Endothelial cell (in vitro differentiated cells): ENCODE data around the gene ZDHHC16. TPM values are rescaled to one million over a fixed set of nuclear protein-coding genes. Genes with fewer than 3 reads are reported as not detected.

Experiments used
- DNase-seq: peaks from one replicate; pipeline ENCODE4 v3.0.0; 2021; ENCODE audit warnings: low spot score
- H3K27ac Mint-ChIP-seq: one replicate; pipeline ENCODE4 v1.8.0; 2021; ENCODE audit warnings: mixed read lengths, inconsistent platforms; ENCODE audit not compliant: unreplicated experiment
- H3K27me3 Mint-ChIP-seq: one replicate; pipeline ENCODE4 v1.8.0; 2021; ENCODE audit warnings: mild to moderate bottlenecking, moderate library complexity, mixed read lengths, inconsistent platforms; ENCODE audit not compliant: unreplicated experiment
- H3K36me3 Mint-ChIP-seq: one replicate; pipeline ENCODE4 v1.8.0; 2021; ENCODE audit warnings: mild to moderate bottlenecking, low read depth, mixed read lengths, inconsistent platforms; ENCODE audit not compliant: unreplicated experiment
- H3K4me1 Mint-ChIP-seq: one replicate; pipeline ENCODE4 v1.8.0; 2021; ENCODE audit warnings: mild to moderate bottlenecking, mixed read lengths, inconsistent platforms; ENCODE audit not compliant: unreplicated experiment
- H3K4me3 Mint-ChIP-seq: one replicate; pipeline ENCODE4 v1.8.0; 2021; ENCODE audit warnings: mild to moderate bottlenecking, mixed read lengths, inconsistent platforms; ENCODE audit not compliant: unreplicated experiment
- H3K9me3 Mint-ChIP-seq: one replicate; pipeline ENCODE4 v1.8.0; 2021; ENCODE audit warnings: mixed read lengths, inconsistent platforms; ENCODE audit not compliant: unreplicated experiment
- total RNA-seq: library from RNA; stranded (reverse); fragmentation: NEBNext Ultra II Directional; extraction: Animal tissue kit (Norgen Biotek cat#: 25700); gene quantifications from one replicate; pipeline ENCODE4 v1.2.1, GENCODE V29; 2021; ENCODE audit not compliant: unreplicated experiment
- TF ChIP-seq, protein P1 (sequence below): fragments of 200-600 bp; sonication (generic); IDR thresholded peaks from one replicate; pipeline ENCODE4 v1.5.0; 2021; ENCODE audit warnings: antibody characterized with exemption; ENCODE audit not compliant: unreplicated experiment

ZDHHC16 gene
- total RNA-seq, 1 donor from 2014 or later, result 45.0 TPM

DNA sequence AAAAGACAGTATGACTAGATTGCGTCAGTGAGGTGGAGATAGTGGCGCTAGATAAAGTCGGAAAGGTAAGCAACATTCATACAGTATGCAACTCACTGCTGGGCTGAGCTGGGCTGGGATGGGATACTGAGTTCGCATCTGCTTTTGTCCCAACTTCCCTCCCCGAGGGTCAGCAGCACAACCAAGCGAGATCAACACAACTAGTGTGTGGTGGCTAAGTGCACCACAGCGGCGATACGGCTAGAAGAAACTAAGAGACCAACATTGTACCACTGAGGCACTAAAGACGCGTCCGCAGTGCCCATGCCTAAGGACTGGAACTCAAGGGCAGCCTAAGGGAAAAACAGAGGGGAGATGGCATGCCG, 636 bp upstream of the ZDHHC16 start:
- H3K4me1 Mint-ChIP-seq, result peaks cover 25% of the 10 kb centered on the region
- H3K27ac Mint-ChIP-seq, result peak overlapping the region; percentile 57
- H3K9me3 Mint-ChIP-seq, result no peaks in the 10 kb centered on the region
- TF ChIP-seq, protein P1, sequence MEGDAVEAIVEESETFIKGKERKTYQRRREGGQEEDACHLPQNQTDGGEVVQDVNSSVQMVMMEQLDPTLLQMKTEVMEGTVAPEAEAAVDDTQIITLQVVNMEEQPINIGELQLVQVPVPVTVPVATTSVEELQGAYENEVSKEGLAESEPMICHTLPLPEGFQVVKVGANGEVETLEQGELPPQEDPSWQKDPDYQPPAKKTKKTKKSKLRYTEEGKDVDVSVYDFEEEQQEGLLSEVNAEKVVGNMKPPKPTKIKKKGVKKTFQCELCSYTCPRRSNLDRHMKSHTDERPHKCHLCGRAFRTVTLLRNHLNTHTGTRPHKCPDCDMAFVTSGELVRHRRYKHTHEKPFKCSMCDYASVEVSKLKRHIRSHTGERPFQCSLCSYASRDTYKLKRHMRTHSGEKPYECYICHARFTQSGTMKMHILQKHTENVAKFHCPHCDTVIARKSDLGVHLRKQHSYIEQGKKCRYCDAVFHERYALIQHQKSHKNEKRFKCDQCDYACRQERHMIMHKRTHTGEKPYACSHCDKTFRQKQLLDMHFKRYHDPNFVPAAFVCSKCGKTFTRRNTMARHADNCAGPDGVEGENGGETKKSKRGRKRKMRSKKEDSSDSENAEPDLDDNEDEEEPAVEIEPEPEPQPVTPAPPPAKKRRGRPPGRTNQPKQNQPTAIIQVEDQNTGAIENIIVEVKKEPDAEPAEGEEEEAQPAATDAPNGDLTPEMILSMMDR, result no peak
- H3K36me3 Mint-ChIP-seq, result peaks cover 6% of the 10 kb centered on the region
- no peak for DNase-seq
- peak overlapping the region; percentile 98 for H3K4me3 Mint-ChIP-seq
- H3K27me3 Mint-ChIP-seq, result peaks cover 4% of the 10 kb centered on the region

DNA sequence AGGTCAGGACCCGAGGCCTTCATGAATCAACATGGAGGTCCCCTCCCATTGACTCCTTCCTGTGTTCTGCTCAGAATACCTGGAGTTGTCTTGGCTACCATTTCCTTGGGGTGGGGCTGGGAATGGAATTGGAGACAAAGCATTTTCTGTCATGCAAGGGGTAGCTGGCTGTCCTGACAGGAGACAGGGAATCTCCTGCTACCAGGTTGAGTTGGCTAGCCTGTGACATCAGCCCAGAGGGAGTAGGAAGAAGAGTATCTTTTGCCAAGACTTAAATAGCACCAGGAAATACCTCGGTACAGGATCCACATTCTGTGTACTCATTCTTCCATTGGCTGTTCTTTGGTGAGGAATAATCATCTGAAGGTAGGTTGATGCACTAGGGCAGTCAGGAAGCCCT, 4.9 kb downstream of the ZDHHC16 start:
- peaks cover 38% of the 10 kb centered on the region for H3K36me3 Mint-ChIP-seq
- TF ChIP-seq, protein P1, result no peak
- peak overlapping the region; percentile 16 for H3K27ac Mint-ChIP-seq
- no peak overlapping the region for H3K4me3 Mint-ChIP-seq
- H3K4me1 Mint-ChIP-seq, result peaks cover 22% of the 10 kb centered on the region
- H3K27me3 Mint-ChIP-seq, result peaks cover 13% of the 10 kb centered on the region
- no peak for DNase-seq
- no peaks in the 10 kb centered on the region for H3K9me3 Mint-ChIP-seq

DNA sequence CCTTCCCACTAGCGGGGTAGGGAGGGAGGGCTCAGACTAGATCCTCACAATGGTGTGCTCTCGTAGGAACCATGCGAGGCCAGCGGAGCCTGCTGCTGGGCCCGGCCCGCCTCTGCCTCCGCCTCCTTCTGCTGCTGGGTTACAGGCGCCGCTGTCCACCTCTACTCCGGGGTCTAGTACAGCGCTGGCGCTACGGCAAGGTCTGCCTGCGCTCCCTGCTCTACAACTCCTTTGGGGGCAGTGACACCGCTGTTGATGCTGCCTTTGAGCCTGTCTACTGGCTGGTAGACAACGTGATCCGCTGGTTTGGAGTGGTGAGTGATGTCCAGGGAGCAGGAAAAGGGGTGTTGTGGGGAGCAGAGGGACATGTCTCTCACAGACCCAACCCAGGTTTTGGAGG, 5.6 kb downstream of the ZDHHC16 start:
- H3K9me3 Mint-ChIP-seq, result no peaks in the 10 kb centered on the region
- peaks cover 13% of the 10 kb centered on the region for H3K27me3 Mint-ChIP-seq
- H3K4me1 Mint-ChIP-seq, result peaks cover 19% of the 10 kb centered on the region
- H3K4me3 Mint-ChIP-seq, result no peak overlapping the region
- H3K36me3 Mint-ChIP-seq, result peaks cover 41% of the 10 kb centered on the region
- no peak for DNase-seq
- no peak overlapping the region for H3K27ac Mint-ChIP-seq
- TF ChIP-seq, protein P1, result no peak

DNA sequence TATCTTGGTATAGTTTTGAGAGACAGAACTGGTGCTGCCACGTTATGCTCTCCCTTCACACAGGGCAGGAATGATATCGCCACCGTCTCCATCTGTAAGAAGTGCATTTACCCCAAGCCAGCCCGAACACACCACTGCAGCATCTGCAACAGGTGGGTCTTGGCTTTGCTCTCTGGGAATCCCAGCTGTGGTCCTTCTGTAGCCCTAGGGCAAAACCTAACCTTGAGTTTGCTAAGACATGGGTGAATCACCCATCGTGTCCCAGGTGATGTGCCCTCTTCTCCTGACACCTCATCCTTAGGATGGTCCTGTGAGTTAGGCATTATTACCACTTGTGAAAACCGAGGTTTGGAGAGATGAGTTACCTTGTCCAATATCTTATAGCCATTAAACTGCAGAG, 6.4 kb downstream of the ZDHHC16 start:
- no peak for DNase-seq
- TF ChIP-seq, protein P1, result no peak
- Mint-ChIP-seq H3K36me3 (peaks cover 44% of the 10 kb centered on the region), H3K9me3 (no peaks in the 10 kb centered on the region), H3K27me3 (peaks cover 13% of the 10 kb centered on the region), H3K27ac (peak overlapping the region; percentile 30), H3K4me3 (peak overlapping the region; percentile 29), H3K4me1 (peaks cover 13% of the 10 kb centered on the region)

DNA sequence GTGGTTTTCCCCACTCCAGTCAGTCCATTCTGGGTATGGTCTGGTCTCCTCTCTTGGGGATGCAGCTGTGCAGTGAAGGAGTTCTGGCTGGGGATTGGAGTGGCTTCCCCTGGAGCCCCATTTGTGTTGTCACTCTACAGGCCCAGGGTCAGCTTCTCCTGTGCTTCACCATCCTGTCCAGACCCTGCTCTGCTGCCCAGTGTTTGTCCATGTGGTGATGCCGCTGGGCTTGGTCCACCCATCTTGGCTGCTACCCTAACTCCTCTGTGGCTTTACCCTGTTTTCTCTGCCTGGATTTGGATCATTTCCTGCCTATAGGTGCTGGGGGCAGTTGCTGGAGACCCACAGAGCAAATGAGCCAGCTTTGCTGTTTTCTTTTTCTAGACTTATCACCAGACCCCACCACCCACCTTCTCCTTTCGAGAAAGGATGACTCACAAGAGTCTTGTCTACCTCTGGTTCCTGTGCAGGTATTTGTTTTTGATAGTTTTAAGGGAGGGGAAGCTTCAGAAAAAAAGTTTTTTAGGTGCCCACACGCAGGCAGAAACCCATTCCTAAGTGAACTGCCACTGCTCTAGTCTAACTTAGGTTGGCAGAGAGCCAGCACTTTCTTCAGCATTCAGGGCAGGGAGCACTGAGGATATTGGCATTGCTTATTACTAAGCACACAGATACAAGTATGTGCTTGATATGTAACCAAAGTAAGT, 8.5 kb downstream of the ZDHHC16 start:
- Mint-ChIP-seq H3K4me3 (no peak overlapping the region), H3K27me3 (peaks cover 13% of the 10 kb centered on the region), H3K9me3 (no peaks in the 10 kb centered on the region), H3K4me1 (peaks cover 8% of the 10 kb centered on the region), H3K27ac (no peak overlapping the region), H3K36me3 (peaks cover 60% of the 10 kb centered on the region)
- no peak for DNase-seq
- TF ChIP-seq, protein P1, result no peak
